DND-41 (cell line): ENCODE data around the gene MZT2B.
"Not testable (repeated sequence)": the region's sequence is repeated elsewhere in the genome, so short reads cannot be mapped to it uniquely, and the experiment has no call there.

Source experiments
- ATAC-seq: fragments of 200-7000 bp; cut with Tn5 transposase; 3 replicates; pipeline ENCODE4 v1.9.1; 2021; ENCODE audit warnings: low read depth; ENCODE audit not compliant: insufficient read depth
- DNase-seq: peaks from one replicate; pipeline ENCODE4 v3.0.0-alpha.2; 2020
- H2AFZ ChIP-seq: 2 replicates; pipeline ENCODE4 v1.6.0; 2012; ENCODE audit warnings: low read depth, low read length
- H3K27ac ChIP-seq: 2 replicates; pipeline ENCODE4 v1.5.1; 2012; ENCODE audit warnings: low read length, inconsistent platforms
- H3K27me3 ChIP-seq: fragments of 200-600 bp; sonication (generic); 2 replicates; pipeline ENCODE4 v1.6.0; 2012; ENCODE audit warnings: low read length, mild to moderate bottlenecking, inconsistent platforms; ENCODE audit not compliant: insufficient read depth, poor library complexity
- H3K36me3 ChIP-seq: 2 replicates; pipeline ENCODE4 v1.5.1; 2012; ENCODE audit warnings: low read length, inconsistent platforms; ENCODE audit not compliant: insufficient read depth
- H3K4me1 ChIP-seq: 2 replicates; pipeline ENCODE4 v1.5.1; 2012; ENCODE audit warnings: mild to moderate bottlenecking, low read length; ENCODE audit not compliant: insufficient read depth
- H3K4me2 ChIP-seq: 2 replicates; pipeline ENCODE4 v1.6.0; 2012; ENCODE audit warnings: mild to moderate bottlenecking, moderate library complexity, low read length, inconsistent platforms; ENCODE audit not compliant: insufficient read depth
- H3K4me3 ChIP-seq, 2 experiments: fragments of 200-600 bp in 1 of 2; shearing (Covaris generic) in 1 of 2; 2 replicates each; pipeline ENCODE4 v1.5.1; 2012 to 2016; ENCODE audit warnings: inconsistent platforms in 2 of 2, low read length in 2 of 2, mild to moderate bottlenecking in 2 of 2, low read depth in 1 of 2, moderate library complexity in 1 of 2
- H3K79me2 ChIP-seq: 2 replicates; pipeline ENCODE4 v1.6.0; 2012; ENCODE audit warnings: low read length, inconsistent platforms; ENCODE audit not compliant: insufficient read depth
- H3K9ac ChIP-seq: 2 replicates; pipeline ENCODE4 v1.6.0; 2012; ENCODE audit warnings: low read depth, mild to moderate bottlenecking, inconsistent platforms, low read length, moderate library complexity
- H3K9me3 ChIP-seq: 2 replicates; pipeline ENCODE4 v1.5.1; 2012; ENCODE audit warnings: low read length, moderate library complexity, mild to moderate bottlenecking, inconsistent platforms; ENCODE audit not compliant: insufficient read depth, severe bottlenecking
- H4K20me1 ChIP-seq: 2 replicates; pipeline ENCODE4 v1.6.0; 2012; ENCODE audit warnings: low read length; ENCODE audit not compliant: insufficient read depth
- CTCF ChIP-seq: IDR thresholded peaks from 2 replicates; pipeline ENCODE4 v1.5.1; 2012; ENCODE audit warnings: borderline replicate concordance, low read length, moderate library complexity, mild to moderate bottlenecking; ENCODE audit not compliant: poor library complexity, severe bottlenecking; ENCODE audit errors: extremely low read depth
- EZH2 ChIP-seq: IDR thresholded peaks from 3 replicates; pipeline ENCODE4 v1.6.1; 2012; ENCODE audit warnings: borderline replicate concordance, low read depth, mild to moderate bottlenecking, moderate library complexity, low read length, inconsistent platforms; ENCODE audit not compliant: severe bottlenecking

MZT2B gene

DNA sequence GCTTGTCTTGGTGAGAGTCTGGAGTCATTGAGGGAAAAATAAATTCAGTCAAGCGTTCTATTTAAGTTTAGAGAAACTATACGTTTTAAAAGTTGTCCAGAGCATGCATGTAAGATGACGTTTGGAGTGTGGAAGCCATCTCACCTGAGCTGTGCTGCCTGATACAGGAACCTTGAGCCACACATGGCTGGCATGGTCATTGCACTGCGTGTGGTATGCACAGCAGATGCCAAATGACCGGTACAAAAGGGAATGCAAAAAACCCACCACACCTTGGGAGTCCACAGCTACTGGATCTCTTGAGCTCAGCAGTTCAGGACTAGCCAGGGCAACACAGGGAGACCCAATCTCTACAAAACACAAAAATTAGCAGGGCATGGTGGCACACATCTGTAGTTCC lies 4.3 kb downstream of the MZT2B start:
- H3K27ac ChIP-seq: no peak overlapping the region
- no peak overlapping the region for H2AFZ ChIP-seq
- DNase-seq (no peak), ATAC-seq (no peak)
- H3K27me3 ChIP-seq: no peaks in the 10 kb centered on the region
- no peak overlapping the region for H3K9ac ChIP-seq
- H3K79me2 ChIP-seq: peaks cover 49% of the 10 kb centered on the region
- peaks cover 18% of the 10 kb centered on the region for H3K4me1 ChIP-seq
- TF ChIP-seq EZH2 (no peak), CTCF (no peak)
- no peak overlapping the region for H3K4me2 ChIP-seq
- H3K9me3 ChIP-seq: no peaks in the 10 kb centered on the region
- H4K20me1 ChIP-seq: peaks cover 44% of the 10 kb centered on the region
- H3K4me3 ChIP-seq: no peak overlapping the region
- H3K36me3 ChIP-seq: peaks cover 48% of the 10 kb centered on the region

GRCh38 chr2:130187268-130187667 lies 5.2 kb downstream of the MZT2B start:
- H3K36me3 ChIP-seq: peaks cover 48% of the 10 kb centered on the region
- no peak for ATAC-seq
- no peak overlapping the region for H2AFZ ChIP-seq
- H3K27ac ChIP-seq: no peak overlapping the region
- no peaks in the 10 kb centered on the region for H3K9me3 ChIP-seq
- H3K4me2 ChIP-seq: no peak overlapping the region
- no peaks in the 10 kb centered on the region for H3K27me3 ChIP-seq
- H3K4me3 ChIP-seq: no peak overlapping the region
- peaks cover 44% of the 10 kb centered on the region for H4K20me1 ChIP-seq
- TF ChIP-seq CTCF: no peak
- no peak for TF ChIP-seq EZH2
- peaks cover 18% of the 10 kb centered on the region for H3K4me1 ChIP-seq
- peaks cover 44% of the 10 kb centered on the region for H3K79me2 ChIP-seq
- no peak for DNase-seq
- H3K9ac ChIP-seq: no peak overlapping the region

- not testable (repeated sequence) for ATAC-seq, H3K4me3 ChIP-seq, H2AFZ ChIP-seq, H3K9ac ChIP-seq, DNase-seq, H3K27me3 ChIP-seq, H3K4me2 ChIP-seq, H3K9me3 ChIP-seq
- Histone ChIP-seq H3K36me3 (peaks cover 46% of the 10 kb centered on the region), H3K79me2 (peaks cover 37% of the 10 kb centered on the region), H3K27ac (peak overlapping the region; percentile 13; the same call in 1 of the 2 replicates), H4K20me1 (peaks cover 44% of the 10 kb centered on the region), H3K4me1 (peaks cover 16% of the 10 kb centered on the region)
Measured at GRCh38 chr2:130187859-130188792, 6.1 kb downstream of the MZT2B start.

DNA sequence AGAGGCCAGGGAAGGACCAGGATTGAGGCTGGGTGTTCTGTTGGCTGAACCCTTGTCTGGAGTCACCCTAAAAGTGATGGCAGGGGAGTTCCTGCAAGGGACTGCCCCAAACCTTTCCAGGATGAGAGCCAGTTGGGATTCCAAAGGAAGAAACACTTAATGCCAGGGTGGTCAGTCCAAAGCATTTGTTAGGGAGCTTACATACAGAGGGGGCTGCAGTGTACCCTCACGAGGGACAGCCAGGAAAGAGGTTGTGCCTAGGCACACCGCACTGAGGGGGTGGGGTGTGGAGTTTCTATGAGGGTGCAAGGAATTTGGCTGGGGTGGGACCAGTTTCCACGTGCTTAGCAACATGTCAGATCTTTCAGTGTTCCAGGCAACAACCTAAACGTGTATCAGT lies 6.9 kb downstream of the MZT2B start:
- H3K4me3 ChIP-seq, DNase-seq, H3K9ac ChIP-seq, H3K4me1 ChIP-seq, H3K9me3 ChIP-seq, H3K4me2 ChIP-seq, H2AFZ ChIP-seq, H3K27me3 ChIP-seq, H3K27ac ChIP-seq, ATAC-seq: not testable (repeated sequence)
- peaks cover 40% of the 10 kb centered on the region for H4K20me1 ChIP-seq
- H3K36me3 ChIP-seq: peaks cover 38% of the 10 kb centered on the region
- peaks cover 29% of the 10 kb centered on the region for H3K79me2 ChIP-seq
